ENCODE measurements around the gene PAQR5.
"Not testable (repeated sequence)": the region's sequence is repeated elsewhere in the genome, so short reads cannot be mapped to it uniquely, and the experiment has no call there.

The PAQR5 gene

DNA sequence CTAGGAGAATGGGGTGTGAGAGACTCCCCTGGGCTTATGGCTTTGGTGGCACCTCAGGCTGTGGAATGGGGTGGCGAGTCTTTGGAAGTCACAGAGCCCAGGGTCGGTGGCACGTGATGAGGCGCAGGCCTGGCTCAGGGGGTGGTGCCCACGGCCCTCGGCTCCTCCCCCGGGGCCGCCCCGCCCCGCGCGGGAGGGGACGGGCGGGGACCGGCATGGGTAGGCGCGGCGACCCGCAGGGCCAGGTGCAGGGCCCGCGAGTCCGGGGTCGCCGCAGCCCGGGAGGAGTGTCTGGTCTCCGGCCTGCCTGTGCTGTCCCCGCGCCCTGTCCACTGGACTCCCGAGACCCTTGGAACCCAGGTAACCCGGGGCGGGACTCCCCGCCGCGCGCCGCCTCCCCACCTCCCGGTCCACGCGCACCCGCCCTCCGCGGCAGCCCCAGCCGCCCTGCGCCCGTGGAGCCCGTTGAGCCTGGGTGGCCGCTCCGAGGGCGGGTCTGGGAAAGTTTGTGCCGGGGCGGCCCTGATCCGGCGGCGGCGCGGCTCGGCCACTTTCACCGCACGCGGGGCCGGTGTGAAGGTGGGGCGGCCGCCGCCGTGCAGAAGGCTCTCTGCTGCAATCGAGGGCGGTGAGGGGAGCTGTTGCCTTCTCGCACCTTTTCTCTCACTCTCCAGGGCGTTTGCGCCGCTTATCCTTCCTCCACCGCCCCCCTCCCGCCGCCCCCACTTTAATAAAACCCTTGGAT is at the start of gene PAQR5:
TSS of gene PAQR5 (plus strand) at position 216 of the 745 bp plus-strand sequence. CDS start 61,169 bp downstream, outside the sequence.
- DNase-seq (ENCODE audit: low read depth, low spot score): peak; percentile 33

- DNase-seq (ENCODE audit: low read depth, low spot score): peak; percentile 72
Measured at GRCh38 chr15:69253156-69253555, 45.6 kb upstream of the PAQR5 start.

DNA sequence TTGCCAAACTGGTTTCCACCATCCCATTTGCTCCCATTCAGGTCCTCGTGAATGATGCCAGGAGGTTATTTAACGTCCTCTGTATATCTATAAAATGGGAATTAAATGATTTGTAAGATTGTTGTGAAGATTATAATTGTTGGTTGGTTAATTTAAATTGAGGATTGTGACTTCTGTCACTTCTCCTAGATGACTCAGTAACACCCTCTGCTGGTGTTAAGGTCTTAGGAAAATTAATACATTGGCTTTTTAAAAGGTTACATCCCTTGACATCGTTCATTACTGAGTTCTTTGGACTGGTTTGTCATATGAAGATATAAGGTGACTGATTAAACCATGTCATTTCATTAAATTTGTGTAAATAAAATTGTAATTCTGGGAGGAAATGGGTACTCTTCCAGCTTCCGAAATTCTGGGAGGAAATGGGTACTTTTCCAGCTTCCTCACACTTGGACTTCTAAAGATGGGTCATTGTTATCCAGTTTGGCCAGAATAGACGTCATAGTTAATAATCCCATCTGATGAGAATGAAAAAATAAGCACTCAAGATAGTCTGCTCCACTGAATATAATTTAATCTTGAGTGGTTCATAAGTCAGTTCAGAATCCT is 33.3 kb upstream of the PAQR5 start:
- DNase-seq (ENCODE audit: low read depth, low spot score): peak; percentile 44

GRCh38 chr15:69271217-69271616 is 27.5 kb upstream of the PAQR5 start:
- DNase-seq (ENCODE audit: low read depth, low spot score): no peak

DNA sequence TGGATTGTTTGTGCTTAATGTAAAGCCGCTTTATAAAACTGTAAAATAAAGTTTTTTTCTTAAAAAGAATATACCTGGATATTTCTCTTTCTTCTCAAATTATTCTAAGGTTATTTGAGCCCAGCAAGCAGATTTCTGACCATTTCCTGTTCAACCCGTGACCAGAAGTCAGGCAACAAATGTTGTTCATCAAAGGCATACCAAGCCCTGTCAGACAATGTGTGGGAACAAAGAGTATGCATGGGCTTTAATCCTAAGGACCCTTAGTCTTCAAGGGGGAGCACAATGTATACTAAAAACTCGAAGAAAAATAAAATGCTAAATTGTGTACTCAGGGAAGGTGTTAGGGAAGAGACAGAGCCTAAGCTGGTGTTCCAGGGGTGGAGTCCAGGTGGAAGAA is 26.6 kb upstream of the PAQR5 start:
- no peak for DNase-seq (ENCODE audit: low read depth, low spot score)

DNA sequence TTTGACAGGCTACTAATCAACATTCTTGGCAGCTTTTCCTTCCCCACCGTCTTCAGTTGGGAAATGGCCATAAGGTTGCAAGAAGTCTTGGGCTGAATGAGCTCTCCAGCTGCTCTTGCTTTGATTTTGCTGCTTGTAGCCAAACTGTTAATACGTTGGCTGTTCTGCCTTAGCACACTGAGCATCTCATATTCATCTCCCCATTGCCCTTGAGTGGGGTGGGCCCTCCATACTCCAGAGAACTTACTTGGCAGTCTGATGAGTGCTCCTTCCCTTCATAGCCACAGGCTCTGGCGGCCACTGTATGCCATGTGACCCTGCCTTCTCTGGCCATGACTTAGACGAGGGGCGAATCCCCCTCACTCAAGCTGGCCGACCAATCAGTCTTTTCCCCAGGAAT is 25.8 kb upstream of the PAQR5 start:
- DNase-seq (ENCODE audit: low read depth, low spot score): no peak

GRCh38 chr15:69275074-69275670 is 23.5 kb upstream of the PAQR5 start:
- DNase-seq (ENCODE audit: low read depth, low spot score): no peak

- DNase-seq (ENCODE audit: low read depth, low spot score): no peak
Measured at GRCh38 chr15:69275933-69276560, 22.7 kb upstream of the PAQR5 start.

GRCh38 chr15:69277316-69277715 is 21.4 kb upstream of the PAQR5 start:
- DNase-seq (ENCODE audit: low read depth, low spot score): no peak

DNA sequence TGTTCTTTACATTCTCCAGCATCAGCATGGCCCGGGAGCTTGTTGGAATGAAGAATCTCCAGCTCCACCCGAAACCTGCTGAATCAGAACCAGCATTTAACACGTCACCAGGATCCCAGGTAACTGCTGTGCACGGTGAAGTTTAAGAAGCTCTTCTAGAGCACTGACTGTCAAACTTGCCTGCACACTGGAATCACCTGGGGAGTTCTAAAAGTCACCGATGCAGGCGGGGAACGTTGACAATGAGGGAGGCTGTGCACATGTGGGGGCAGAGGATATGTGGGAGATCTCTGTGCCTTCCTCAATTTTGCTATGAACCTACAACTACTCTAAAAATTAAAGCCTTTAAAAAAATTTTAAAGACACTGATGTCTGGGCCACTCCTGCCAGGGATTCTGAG is 19.1 kb upstream of the PAQR5 start:
- DNase-seq (ENCODE audit: low read depth, low spot score): no peak

GRCh38 chr15:69280783-69281182 is 17.9 kb upstream of the PAQR5 start:
- DNase-seq (ENCODE audit: low read depth, low spot score): no peak

GRCh38 chr15:69282104-69282743 is 16.5 kb upstream of the PAQR5 start:
- no peak for DNase-seq (ENCODE audit: low read depth, low spot score)

DNA sequence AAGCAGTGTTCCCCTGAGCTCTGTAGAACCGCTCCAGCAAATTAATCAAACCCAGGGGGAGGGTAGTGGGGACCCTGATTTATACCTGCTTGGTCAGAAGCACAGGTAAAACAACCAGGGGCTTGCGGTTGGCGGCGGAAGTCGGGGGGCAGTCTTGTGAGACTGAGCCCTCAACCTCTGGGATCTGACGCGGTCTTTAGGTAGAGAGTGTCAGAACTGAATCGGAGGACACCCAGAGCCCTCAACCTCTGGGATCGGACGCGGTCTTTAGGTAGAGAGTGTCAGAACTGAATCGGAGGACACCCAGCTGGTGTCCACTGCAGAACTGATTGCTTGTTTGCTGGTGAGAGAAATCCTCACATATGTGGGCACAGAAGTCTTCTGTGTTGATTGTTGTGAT is 12.9 kb upstream of the PAQR5 start:
- DNase-seq (ENCODE audit: low read depth, low spot score): no peak

GRCh38 chr15:69288011-69288410 is 10.7 kb upstream of the PAQR5 start:
- no peak for DNase-seq (ENCODE audit: low read depth, low spot score)

- DNase-seq (ENCODE audit: low read depth, low spot score): no peak
Measured at GRCh38 chr15:69288531-69289341, 10.0 kb upstream of the PAQR5 start.

DNA sequence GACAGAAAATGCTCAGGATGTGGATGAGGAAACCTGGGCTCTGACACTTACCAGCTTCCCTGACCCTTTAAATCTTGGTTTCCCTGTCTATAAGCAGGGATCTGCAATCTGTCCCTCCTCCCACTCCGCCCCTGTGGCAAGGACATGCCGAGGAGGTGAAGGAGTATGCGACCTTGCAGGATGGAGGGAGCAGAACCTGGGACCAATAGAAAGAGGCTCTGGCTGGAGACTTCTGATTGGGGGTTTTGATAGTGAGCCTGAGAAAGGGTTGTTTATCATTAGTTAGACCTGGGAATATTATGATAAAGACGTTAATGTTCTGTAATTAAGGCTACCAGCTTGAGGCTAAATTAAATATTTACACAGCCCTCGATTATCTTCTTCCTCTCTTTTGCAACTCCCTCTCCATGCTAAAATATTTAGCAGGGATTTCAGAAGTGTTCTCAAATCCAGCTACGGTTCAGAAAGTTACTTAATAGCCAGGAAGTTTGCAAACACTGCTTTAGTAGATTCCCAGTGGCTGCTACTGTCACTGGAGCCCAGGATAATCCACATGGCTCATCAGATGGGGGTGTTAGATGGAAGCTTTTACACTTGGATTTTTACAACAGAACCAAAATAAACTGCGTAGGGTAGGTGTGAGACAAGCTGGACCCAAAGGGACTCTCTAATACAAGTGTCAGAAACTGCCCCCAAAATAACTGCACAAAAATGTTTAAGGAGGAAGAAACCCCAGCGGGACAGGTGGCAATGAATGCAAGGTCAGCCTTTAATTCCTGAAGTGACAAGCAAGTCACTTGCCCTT is 9.2 kb upstream of the PAQR5 start:
- DNase-seq (ENCODE audit: low read depth, low spot score): no peak

DNA sequence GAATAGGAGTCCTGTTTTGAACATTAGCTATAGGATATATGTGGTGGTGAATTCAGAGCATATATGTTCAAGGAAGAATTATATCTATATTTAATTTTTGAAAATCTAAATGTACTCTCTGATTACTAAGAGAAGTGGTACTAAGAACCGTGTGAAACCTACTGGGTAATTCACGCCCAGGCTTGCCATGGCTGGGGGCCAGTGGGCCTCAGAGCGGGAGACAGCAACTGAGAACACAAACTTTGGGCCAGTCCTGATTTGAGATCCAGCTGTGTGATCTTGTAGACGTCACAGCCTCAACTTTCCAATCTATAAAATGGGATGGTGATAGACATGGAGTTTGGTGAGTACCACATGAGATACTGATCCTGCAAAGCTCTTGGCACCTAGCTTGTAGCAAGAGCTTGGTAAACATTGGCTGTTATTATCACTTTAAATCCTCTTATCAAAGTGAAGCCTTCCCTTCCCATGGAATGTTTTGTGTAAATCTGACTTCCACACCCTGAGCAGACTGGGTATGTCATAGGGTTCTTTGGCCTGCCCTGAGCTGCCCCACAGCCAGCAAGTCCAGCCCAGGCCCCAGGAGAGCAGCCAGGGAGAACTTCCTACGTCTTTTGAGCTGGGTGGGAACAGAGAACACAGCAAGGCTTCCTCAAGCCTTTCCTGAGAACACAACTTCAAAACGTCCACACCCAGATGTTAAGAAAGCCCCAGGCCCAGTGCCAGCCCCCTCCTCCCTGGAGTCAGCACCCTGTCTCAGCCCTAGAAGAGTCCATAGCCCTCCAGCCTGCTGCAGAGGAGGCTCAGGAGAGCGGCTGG is 8.2 kb upstream of the PAQR5 start:
- no peak for DNase-seq (ENCODE audit: low read depth, low spot score)

- DNase-seq (ENCODE audit: low read depth, low spot score): not testable (repeated sequence)
Measured at GRCh38 chr15:69291651-69292050, 7.1 kb upstream of the PAQR5 start.

DNA sequence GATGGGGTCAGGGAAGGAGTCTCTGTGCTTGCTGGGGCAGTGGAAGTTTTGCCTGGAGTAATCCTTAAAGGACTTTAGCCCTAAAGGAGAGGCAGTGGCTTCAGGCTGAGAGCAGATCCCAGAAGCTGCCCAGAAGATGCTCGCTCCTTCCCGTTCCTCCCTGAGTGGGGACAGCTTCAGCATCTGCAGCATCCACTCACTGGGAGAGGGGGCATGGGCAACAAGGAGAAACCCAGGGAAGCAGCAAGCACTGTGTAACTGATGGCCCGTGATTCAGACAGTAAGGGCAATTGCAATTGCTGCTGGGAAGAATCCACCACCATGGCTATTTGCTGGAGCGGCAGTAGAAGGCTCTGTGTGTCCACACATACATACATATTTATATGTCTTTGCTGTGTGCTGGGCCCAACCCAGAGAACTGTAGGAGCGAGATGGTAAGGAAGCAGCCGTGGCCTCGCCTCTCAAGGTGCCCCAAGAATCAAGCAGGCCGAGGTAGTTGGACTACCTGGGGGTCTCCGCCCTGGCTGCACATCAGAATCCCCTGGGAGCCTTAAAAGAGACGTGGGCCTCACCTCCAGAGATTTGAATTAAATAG is 5.8 kb upstream of the PAQR5 start:
- no peak for DNase-seq (ENCODE audit: low read depth, low spot score)
